Activated T-helper 1 cell treated with Interleukin-2 at 50 U/mL for 16 hours (primary cell): ENCODE data around the gene SNTA1.
A peak's percentile ranks its signal among the peaks of the same experiment; 100 is the strongest.
"Not testable (repeated sequence)": the region's sequence is repeated elsewhere in the genome, so short reads cannot be mapped to it uniquely, and the experiment has no call there.

Source experiments
- DNase-seq: peaks from one replicate; pipeline ENCODE4 v3.0.0-alpha.2; 2020; ENCODE audit warnings: low read depth

Gene SNTA1

DNA sequence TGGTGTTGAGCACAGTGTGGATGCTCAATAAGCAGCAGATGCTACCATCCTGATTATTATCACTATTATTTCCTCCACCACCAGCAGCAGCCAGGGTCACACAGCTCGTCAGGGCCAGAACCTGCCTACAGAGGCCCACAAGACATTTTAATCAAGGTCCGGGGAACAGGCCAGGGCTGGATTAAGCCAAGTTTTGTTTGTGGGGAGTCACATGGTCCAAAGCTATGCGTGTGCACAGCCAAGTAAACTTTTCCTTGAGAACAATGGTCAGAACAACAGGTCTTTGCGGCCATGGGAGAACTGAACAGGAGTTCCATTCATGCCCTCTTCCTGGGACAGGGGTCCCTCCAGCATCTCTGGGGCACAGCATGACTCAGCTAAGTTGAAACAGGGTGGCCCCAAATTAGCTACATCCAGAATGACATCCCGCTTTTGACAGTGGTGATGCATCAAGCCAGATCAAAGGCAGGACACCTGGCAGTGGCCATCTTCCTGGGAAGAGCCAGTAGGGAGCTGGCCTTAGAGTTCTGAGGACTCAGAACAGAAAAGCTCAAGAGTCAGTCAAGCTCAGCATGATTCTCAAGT lies 11.7 kb downstream of the SNTA1 start:
- DNase-seq: no peak

- DNase-seq: not testable (repeated sequence)
These were observed 19.7 kb downstream of the SNTA1 start for GRCh38 chr20:33423875-33424274.

- no peak for DNase-seq
These were observed 20.3 kb downstream of the SNTA1 start for GRCh38 chr20:33423141-33423834.

- no peak for DNase-seq
These were observed 24.2 kb downstream of the SNTA1 start for GRCh38 chr20:33419140-33419974.

GRCh38 chr20:33418033-33418432 lies 25.5 kb downstream of the SNTA1 start:
- DNase-seq: no peak

DNA sequence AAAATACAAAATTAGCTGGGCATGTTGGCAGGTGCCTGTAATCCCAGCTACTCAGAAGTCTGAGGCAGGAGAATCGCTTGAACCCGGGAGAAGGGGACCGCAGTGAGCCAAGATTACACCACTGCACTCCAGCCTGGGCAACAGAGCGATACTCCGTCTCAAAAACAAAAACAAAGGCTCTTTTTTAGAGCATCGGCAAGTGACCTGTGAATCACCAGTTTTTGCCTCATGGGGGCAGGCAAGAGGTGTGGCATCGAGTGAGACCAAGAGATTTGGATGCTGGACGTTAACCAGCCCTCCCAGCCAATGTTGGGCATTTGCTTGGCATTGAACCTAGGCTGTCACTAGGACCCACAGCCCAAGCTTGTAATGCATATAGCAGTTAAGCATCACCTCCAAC lies 27.6 kb downstream of the SNTA1 start:
- no peak for DNase-seq

DNA sequence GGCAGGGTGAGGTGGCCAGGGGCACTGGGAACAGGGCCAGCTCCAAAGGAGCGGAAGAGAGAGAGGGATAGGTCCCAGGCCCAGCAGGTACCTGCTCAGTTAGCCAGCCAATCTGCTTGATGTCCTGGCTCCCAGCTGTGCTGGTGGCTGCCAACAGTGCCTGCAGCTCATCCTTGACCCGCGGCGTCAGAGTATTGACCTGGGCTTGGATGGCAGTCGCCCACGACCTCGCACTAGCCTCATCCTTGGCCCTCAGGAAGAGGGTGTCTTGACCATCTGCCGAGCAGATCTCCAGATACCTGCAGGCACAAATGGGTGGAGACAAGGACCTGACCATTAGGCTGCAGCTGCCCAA lies 31.1 kb downstream of the SNTA1 start:
- DNase-seq: no peak

DNA sequence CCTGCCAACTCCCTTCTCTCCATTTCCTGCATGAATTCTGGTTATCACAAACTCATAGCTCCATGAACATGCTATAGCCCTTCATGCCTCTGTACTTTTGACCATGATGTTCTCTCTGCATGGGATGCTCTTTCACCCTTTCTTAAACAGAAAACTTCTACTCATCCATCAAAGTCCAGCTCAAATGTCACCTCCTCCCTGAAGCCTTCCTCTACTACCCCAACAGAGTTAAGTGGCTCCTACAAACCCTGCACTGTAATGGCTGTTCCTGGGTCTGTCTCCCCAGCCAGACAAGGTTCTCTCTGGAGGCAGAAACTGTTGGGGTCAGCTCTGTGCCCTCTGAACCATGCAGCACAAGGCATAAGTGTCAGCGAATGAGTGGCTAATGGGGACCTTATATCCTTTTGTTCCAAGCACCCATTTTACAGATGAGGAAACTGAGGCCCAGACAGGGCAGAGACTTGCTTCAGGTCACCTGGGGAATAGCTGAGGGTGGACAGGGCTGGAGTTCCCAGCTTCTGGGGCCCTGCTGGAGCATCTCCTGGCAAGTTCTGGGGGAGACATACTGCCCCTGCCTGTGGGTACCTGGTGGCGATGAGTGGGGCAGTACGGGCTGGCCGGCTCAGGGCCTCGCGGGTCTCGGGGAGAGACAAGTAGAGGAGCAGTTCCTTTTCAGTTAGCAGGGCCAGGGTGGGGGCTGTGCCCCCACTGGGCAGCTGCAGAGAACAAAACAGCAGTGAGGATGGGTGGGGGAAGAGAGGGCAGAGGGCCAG lies 31.7 kb downstream of the SNTA1 start:
- no peak for DNase-seq

GRCh38 chr20:33411242-33411641 lies 32.3 kb downstream of the SNTA1 start:
- no peak for DNase-seq

DNA sequence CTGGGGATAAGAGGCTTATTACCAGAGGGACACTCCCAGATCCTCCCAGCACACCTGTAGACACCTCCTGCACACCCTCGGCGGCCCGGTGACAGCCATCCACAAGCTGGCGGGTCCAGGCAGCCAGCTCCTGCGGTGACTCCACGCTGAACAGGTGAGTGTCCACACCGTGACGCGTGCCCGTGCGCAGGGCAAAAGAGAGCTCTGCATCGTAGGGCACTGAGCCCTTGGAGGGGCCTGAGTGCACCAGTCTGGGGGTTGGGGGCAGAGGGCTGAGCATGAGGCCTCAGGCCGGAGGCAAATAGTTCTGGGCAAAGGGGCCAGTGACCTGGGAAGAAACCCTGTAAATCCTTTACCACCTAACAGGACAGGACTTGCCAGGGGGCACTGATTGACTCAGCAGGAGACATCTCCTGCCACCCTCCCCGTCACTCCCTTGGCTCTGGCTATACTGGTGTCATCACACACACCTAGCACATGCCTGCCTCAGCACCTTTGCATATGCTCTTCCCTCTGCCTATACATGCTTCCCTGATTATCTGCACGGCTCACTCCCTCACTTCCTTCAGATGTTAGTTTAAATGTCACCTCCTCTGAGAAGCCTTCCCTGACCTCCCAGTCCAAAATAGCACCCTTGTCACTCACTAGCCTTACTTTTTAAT lies 33.4 kb downstream of the SNTA1 start:
- DNase-seq: no peak

DNA sequence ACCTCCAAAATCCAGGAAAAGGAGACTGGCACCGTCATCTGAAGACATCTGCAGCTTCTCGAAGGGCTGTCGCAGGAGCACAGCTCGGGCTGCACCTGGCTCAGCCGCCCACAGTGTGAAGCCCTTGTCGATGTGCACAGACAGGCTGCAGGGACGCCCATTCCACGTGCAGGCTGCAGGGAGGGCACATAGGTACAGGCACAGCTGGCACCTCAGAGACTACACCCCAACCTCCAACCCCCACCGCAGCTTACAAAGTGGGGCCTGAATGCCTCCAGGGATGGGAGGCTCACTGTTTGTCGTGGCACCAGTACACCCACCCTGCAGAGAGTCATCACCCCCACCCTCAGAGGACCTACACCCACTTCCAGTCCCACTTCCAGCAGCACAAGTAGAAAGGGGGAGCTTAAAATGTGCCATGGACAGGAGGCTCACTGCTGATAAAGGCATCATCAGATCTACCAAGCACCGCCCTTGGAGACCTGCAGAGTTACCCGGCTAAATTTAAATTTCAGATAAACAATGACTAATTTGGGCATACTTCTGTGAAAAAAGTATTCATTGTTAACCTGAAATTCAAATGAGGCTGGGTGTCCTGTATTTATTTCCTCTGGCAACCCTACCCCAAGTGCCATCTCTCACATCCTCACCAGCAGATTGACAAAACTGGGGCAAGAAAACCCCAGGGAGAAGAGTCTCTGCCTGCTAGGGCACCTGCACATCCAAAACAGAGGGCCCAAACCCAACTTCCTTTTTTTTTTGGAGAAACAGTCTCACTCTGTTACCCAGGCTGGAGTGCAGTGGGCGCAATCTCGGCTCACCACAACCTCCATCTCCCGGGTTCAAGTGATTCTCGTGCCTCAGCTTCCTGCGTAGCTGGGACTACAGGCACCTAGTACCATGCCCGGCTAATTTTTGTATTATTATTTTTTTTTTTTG lies 34.6 kb downstream of the SNTA1 start:
- no peak for DNase-seq

GRCh38 chr20:33408313-33408712 lies 35.2 kb downstream of the SNTA1 start:
- no peak for DNase-seq

DNA sequence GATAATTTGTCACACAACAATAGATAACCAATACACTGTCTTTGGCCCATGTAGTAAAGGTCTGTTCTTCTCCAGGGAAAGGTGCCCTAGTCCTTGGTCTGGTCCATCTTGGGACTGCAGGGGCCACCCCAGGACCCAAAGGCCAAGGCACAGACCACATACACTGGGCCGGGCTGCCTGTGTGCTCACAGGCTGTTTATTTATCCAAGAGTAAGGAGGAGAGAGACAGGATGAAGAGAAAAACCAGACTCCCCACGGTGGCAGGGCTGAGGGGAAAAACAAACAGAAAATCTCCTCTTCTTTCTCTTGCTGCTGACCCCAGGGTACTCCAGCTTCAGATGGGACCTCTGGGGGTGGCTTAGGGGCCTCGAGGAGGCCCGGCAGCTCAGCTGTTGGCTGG lies 35.8 kb downstream of the SNTA1 start:
- DNase-seq: no peak

- no peak for DNase-seq
These were observed 36.3 kb downstream of the SNTA1 start for GRCh38 chr20:33407251-33407650.

GRCh38 chr20:33404281-33404680 lies 39.3 kb downstream of the SNTA1 start:
- no peak for DNase-seq

- DNase-seq: no peak
These were observed 41.6 kb downstream of the SNTA1 start for GRCh38 chr20:33401921-33402369.

- peak; percentile 72 for DNase-seq
These were observed 42.2 kb downstream of the SNTA1 start, which contains the start of gene CDK5RAP1 for GRCh38 chr20:33401184-33401920. Gene CDK5RAP1 (minus strand): TSS chr20:33401519. CDS start chr20:33397064, 4,455 bp downstream.

GRCh38 chr20:33400812-33401183 lies 42.8 kb downstream of the SNTA1 start:
- no peak for DNase-seq

- DNase-seq: no peak
These were observed 43.6 kb downstream of the SNTA1 start for GRCh38 chr20:33399924-33400323.

- DNase-seq: no peak
These were observed 48.8 kb downstream of the SNTA1 start for GRCh38 chr20:33394718-33395117.
